Measurements from ENCODE around the gene STRN4. TPM values are rescaled to one million over a fixed set of nuclear protein-coding genes. Genes with fewer than 3 reads are reported as not detected.

Gene STRN4
- polyA plus RNA-seq, 3 donors = 38.3 to 76.0 (median 59.2) TPM

- whole genome bisulfite sequencing, 3 donors = 35 to 71% (median 53%) methylated on average over 14 of the region's 14 CpGs
- no peak overlapping the region for H3K27ac ChIP-seq (ENCODE audit: low read depth, low read length)
These were observed 15.2 kb downstream of the STRN4 start for GRCh38 chr19:46731007-46731501.

- 91 to 95% (median 95%) methylated on average over 14 of the region's 14 CpGs for WGBS, 3 donors
These were observed 15.7 kb downstream of the STRN4 start for GRCh38 chr19:46730595-46730994.

GRCh38 chr19:46730187-46730586 lies 16.1 kb downstream of the STRN4 start:
- H3K27ac ChIP-seq (ENCODE audit: low read depth, low read length) = no peak overlapping the region
- WGBS, 3 donors = 89 to 94% (median 92%) methylated on average over 8 to 9 of the region's 9 CpGs

More at GRCh38 chr19:46730595-46730994, 15.7 kb downstream of the STRN4 start:
- no peak overlapping the region for H3K27ac ChIP-seq (ENCODE audit: low read depth, low read length)

- WGBS, 3 donors = 81 to 87% (median 86%) methylated on average over 7 of the region's 7 CpGs
- no peak overlapping the region for H3K27ac ChIP-seq (ENCODE audit: low read depth, low read length)
These were observed 16.6 kb downstream of the STRN4 start for GRCh38 chr19:46729696-46730095.

- 33 to 43% (median 42%) methylated on average over 20 of the region's 20 CpGs for WGBS, 3 donors
- H3K27ac ChIP-seq (ENCODE audit: low read depth, low read length) = no peak overlapping the region
These were observed 17.4 kb downstream of the STRN4 start for GRCh38 chr19:46728693-46729339.

GRCh38 chr19:46728208-46728607 lies 18.0 kb downstream of the STRN4 start:
- no peak overlapping the region for H3K27ac ChIP-seq (ENCODE audit: low read depth, low read length)
- WGBS, 3 donors = 59 to 90% (median 63%) methylated on average over 13 to 14 of the region's 14 CpGs

GRCh38 chr19:46727757-46728156 lies 18.5 kb downstream of the STRN4 start:
- no peak overlapping the region for H3K27ac ChIP-seq (ENCODE audit: low read depth, low read length)
- 83 to 96% (median 86%) methylated on average over 5 to 11 of the region's 11 CpGs for WGBS, 3 donors

- WGBS, 3 donors = 67 to 85% (median 68%) methylated on average over 14 of the region's 14 CpGs
- no peak overlapping the region for H3K27ac ChIP-seq (ENCODE audit: low read depth, low read length)
These were observed 19.2 kb downstream of the STRN4 start for GRCh38 chr19:46726971-46727501.

- H3K27ac ChIP-seq (ENCODE audit: low read depth, low read length) = no peak overlapping the region
These were observed 19.7 kb downstream of the STRN4 start for GRCh38 chr19:46726551-46726950.

GRCh38 chr19:46725859-46726393 lies 20.3 kb downstream of the STRN4 start:
- H3K27ac ChIP-seq (ENCODE audit: low read depth, low read length) = no peak overlapping the region

More at GRCh38 chr19:46726551-46726950, 19.7 kb downstream of the STRN4 start:
- WGBS, 3 donors = 84 to 90% (median 87%) methylated on average over 10 of the region's 10 CpGs

GRCh38 chr19:46725036-46725820 lies 21.0 kb downstream of the STRN4 start:
- WGBS, 3 donors = 89 to 92% (median 91%) methylated on average over 26 of the region's 26 CpGs
- H3K27ac ChIP-seq (ENCODE audit: low read depth, low read length) = no peak overlapping the region

More at GRCh38 chr19:46725859-46726393, 20.3 kb downstream of the STRN4 start:
- WGBS, 3 donors = 73 to 77% (median 75%) methylated on average over 9 of the region's 9 CpGs

GRCh38 chr19:46724468-46724867 lies 21.8 kb downstream of the STRN4 start:
- 85 to 89% (median 86%) methylated on average over 20 of the region's 20 CpGs for WGBS, 3 donors
- no peak overlapping the region for H3K27ac ChIP-seq (ENCODE audit: low read depth, low read length)

GRCh38 chr19:46723471-46723870 lies 22.8 kb downstream of the STRN4 start:
- 91 to 93% (median 93%) methylated on average over 6 of the region's 6 CpGs for WGBS, 3 donors
- no peak overlapping the region for H3K27ac ChIP-seq (ENCODE audit: low read depth, low read length)

- H3K27ac ChIP-seq (ENCODE audit: low read depth, low read length) = no peak overlapping the region
- WGBS, 3 donors = 62 to 89% (median 63%) methylated on average over 10 to 16 of the region's 16 CpGs
These were observed 23.2 kb downstream of the STRN4 start for GRCh38 chr19:46723023-46723461.

GRCh38 chr19:46722421-46723022 lies 23.7 kb downstream of the STRN4 start:
- H3K27ac ChIP-seq (ENCODE audit: low read depth, low read length) = no peak overlapping the region
- 60 to 82% (median 70%) methylated on average over 24 to 25 of the region's 25 CpGs for WGBS, 3 donors

- no peak overlapping the region for H3K27ac ChIP-seq (ENCODE audit: low read depth, low read length)
- WGBS, 3 donors = 73 to 93% (median 80%) methylated on average over 17 of the region's 17 CpGs
These were observed 24.3 kb downstream of the STRN4 start for GRCh38 chr19:46722004-46722380.

- WGBS, 3 donors = 73 to 83% (median 82%) methylated on average over 15 to 16 of the region's 16 CpGs
These were observed 24.8 kb downstream of the STRN4 start for GRCh38 chr19:46721269-46722003.

More at GRCh38 chr19:46721269-46722003, 24.8 kb downstream of the STRN4 start:
- no peak overlapping the region for H3K27ac ChIP-seq (ENCODE audit: low read depth, low read length)

All from adipose tissue (tissue), 3 donors.